Measurements from ENCODE around the gene EXOC4.

GRCh38 chr7:134048166-134048565, 795.3 kb downstream of the EXOC4 start:
- TF ChIP-seq CTCF (conservative IDR thresholded peaks at IDR 0.05) = no peak
- TF ChIP-seq ZFX (IDR thresholded peaks at IDR 0.05) = no peak
